ENCODE data around the gene CLIC4. TPM values are rescaled to one million over a fixed set of nuclear protein-coding genes. Genes with fewer than 3 reads are reported as not detected.

The CLIC4 gene
- total and polyA plus RNA-seq, 9 of the 15 experiments (the other 6 are each of a cell fraction or from before 2014, with no cell fraction given) = 16.0 to 67.5 (median 38.4) TPM

DNA sequence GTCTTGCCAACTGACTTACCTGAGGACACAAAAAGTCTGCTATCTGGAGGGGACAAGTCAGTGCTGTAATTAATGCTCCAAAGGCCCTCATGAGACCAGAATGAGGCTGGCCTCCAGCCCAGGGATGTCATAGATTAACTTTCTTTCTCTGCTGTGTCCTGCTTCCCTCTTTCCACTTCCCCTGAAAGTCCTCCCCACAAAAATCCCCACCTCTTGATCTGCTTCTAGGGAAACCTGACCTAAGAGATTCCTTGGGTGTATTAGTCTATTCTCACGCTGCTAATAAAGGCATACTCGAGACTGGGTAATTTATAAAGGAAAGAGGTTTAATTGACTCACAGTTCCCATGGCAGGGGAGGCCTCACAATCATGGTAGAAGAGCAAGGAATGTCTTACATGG is 145.6 kb downstream of the CLIC4 start:
- Histone ChIP-seq H2AFZ (ENCODE audit: low read depth, low read length) (no peak overlapping the region), H3K4me1 (replicated peaks in 1 of 2; ENCODE audit: control insufficient read depth in 2 of 2, insufficient read depth in 2 of 2, low read length in 2 of 2) (no peaks in the 10 kb centered on the region; a peak in 1 of 5 replicates), H4K20me1 (replicated peaks; ENCODE audit: control insufficient read depth, insufficient read depth, low read length) (no peaks in the 10 kb centered on the region), H3K36me3 (ENCODE audit: control insufficient read depth, insufficient read depth, low read length) (no peaks in the 10 kb centered on the region), H3K79me2 (ENCODE audit: control insufficient read depth, insufficient read depth, low read length) (no peaks in the 10 kb centered on the region), H3K27ac (ENCODE audit: extremely low read depth, low read depth, low read length) (no peak overlapping the region), H3K4me3 (no peak overlapping the region), H3K4me2 (ENCODE audit: insufficient read depth, low read length) (no peak overlapping the region), H3K27me3 (ENCODE audit: control insufficient read depth in 2 of 2, insufficient read depth in 2 of 2, low read length in 2 of 2) (peaks cover 0 to 14% of the 10 kb centered on the region in 2 experiments; a peak in 3 of 5 replicates), H3K9me1 (ENCODE audit: control insufficient read depth, insufficient read depth, low read length) (no peaks in the 10 kb centered on the region), H3K9ac (ENCODE audit: insufficient read depth in 1 of 2, low read depth in 2 of 2, low read length in 2 of 2) (no peak overlapping the region), H3K9me3 (replicated peaks; ENCODE audit: control insufficient read depth, insufficient read depth, low read depth, low read length) (0 out of 2 replicates have a peak, but pooled peaks cover 3% of the 10 kb centered on the region)
- ATAC-seq = no peak
- BruUV-seq (replicated peaks) = no TSS peak
- in situ Hi-C loops (cut with MboI) = no loop called here
- 0% methylated on average over 2 of the region's 2 CpGs for WGBS (ENCODE audit: insufficient coverage, low coverage, missing lambda C conversion rate)
- intact Hi-C loops (cut with micrococcal nuclease) = no loop called here
- no peak for DNase-seq (ENCODE audit: extremely low read depth in 1 of 4, low spot score in 3 of 4)
- FAIRE-seq = no peak
- ChIA-PET CTCF (ENCODE audit: low intra/inter-chr PET ratio) (no interaction called here), POLR2A (no interaction called here)
- TF ChIP-seq, protein P1, sequence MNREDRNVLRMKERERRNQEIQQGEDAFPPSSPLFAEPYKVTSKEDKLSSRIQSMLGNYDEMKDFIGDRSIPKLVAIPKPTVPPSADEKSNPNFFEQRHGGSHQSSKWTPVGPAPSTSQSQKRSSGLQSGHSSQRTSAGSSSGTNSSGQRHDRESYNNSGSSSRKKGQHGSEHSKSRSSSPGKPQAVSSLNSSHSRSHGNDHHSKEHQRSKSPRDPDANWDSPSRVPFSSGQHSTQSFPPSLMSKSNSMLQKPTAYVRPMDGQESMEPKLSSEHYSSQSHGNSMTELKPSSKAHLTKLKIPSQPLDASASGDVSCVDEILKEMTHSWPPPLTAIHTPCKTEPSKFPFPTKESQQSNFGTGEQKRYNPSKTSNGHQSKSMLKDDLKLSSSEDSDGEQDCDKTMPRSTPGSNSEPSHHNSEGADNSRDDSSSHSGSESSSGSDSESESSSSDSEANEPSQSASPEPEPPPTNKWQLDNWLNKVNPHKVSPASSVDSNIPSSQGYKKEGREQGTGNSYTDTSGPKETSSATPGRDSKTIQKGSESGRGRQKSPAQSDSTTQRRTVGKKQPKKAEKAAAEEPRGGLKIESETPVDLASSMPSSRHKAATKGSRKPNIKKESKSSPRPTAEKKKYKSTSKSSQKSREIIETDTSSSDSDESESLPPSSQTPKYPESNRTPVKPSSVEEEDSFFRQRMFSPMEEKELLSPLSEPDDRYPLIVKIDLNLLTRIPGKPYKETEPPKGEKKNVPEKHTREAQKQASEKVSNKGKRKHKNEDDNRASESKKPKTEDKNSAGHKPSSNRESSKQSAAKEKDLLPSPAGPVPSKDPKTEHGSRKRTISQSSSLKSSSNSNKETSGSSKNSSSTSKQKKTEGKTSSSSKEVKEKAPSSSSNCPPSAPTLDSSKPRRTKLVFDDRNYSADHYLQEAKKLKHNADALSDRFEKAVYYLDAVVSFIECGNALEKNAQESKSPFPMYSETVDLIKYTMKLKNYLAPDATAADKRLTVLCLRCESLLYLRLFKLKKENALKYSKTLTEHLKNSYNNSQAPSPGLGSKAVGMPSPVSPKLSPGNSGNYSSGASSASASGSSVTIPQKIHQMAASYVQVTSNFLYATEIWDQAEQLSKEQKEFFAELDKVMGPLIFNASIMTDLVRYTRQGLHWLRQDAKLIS (CRISPR knock-in tag; IDR thresholded peaks at IDR 0.05) = no peak
- TF ChIP-seq HDAC2 (IDR thresholded peaks at IDR 0.05) (no peak), RBM34 (IDR thresholded peaks at IDR 0.05; ENCODE audit: borderline replicate concordance, insufficient read depth, low read length) (no peak), RBM39 (optimal IDR thresholded peaks at IDR 0.05; ENCODE audit: low read depth, low read length) (no peak), ZNF518B (CRISPR knock-in tag; IDR thresholded peaks at IDR 0.05) (no peak), GTF2A2 (tag; IDR thresholded peaks at IDR 0.05) (no peak), TBP (optimal IDR thresholded peaks at IDR 0.05; ENCODE audit: low read depth, low read length) (no peak), ZNF512 (tag; IDR thresholded peaks at IDR 0.05) (no peak), DDX20 (tag; IDR thresholded peaks at IDR 0.05; ENCODE audit: low read depth) (no peak), PATZ1 (CRISPR knock-in tag; IDR thresholded peaks at IDR 0.05; ENCODE audit: borderline replicate concordance) (no peak)
- TF ChIP-seq, protein P2, sequence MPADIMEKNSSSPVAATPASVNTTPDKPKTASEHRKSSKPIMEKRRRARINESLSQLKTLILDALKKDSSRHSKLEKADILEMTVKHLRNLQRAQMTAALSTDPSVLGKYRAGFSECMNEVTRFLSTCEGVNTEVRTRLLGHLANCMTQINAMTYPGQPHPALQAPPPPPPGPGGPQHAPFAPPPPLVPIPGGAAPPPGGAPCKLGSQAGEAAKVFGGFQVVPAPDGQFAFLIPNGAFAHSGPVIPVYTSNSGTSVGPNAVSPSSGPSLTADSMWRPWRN (IDR thresholded peaks at IDR 0.05; ENCODE audit: low read depth) = no peak

All from K562 (cell line).